ENCODE results near the gene VIL1.
A peak's percentile ranks its signal among the peaks of the same experiment; 100 is the strongest.

Gene VIL1

DNA sequence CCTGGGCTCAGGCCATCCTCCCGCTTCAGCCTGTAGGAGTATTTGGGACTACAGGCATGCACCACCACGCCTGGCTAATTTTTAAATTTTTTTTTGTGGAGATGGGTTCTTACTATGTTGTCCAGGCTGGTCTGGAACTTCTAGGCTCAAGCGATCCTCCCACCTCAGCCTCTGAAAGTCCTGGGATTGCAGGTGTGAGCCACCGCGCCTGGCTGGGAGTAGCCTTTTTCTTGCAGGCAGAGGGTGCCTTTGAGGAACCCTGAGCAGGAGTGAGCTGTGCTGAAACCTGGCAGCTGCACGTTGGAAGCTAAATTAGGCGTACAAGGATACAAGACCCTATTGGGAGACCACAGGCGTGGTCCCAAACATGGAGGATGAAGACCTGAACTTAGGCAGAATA lies 11.2 kb upstream of the VIL1 start:
- Histone ChIP-seq H3K27me3 (ENCODE audit: insufficient read depth, poor library complexity, severe bottlenecking) (no peaks in the 10 kb centered on the region), H3K27ac (replicated peaks) (peak overlapping the region; percentile 80), H3K4me3 (replicated peaks; ENCODE audit: insufficient read depth, low read length) (no peak overlapping the region)
- peak in 1 of 2 experiments; percentile 26 for DNase-seq (ENCODE audit: low read depth in 1 of 2, low spot score in 1 of 2)
- TF ChIP-seq, protein P1, sequence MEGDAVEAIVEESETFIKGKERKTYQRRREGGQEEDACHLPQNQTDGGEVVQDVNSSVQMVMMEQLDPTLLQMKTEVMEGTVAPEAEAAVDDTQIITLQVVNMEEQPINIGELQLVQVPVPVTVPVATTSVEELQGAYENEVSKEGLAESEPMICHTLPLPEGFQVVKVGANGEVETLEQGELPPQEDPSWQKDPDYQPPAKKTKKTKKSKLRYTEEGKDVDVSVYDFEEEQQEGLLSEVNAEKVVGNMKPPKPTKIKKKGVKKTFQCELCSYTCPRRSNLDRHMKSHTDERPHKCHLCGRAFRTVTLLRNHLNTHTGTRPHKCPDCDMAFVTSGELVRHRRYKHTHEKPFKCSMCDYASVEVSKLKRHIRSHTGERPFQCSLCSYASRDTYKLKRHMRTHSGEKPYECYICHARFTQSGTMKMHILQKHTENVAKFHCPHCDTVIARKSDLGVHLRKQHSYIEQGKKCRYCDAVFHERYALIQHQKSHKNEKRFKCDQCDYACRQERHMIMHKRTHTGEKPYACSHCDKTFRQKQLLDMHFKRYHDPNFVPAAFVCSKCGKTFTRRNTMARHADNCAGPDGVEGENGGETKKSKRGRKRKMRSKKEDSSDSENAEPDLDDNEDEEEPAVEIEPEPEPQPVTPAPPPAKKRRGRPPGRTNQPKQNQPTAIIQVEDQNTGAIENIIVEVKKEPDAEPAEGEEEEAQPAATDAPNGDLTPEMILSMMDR (IDR thresholded peaks at IDR 0.05; ENCODE audit: insufficient read depth, low read length), result no peak
- TF ChIP-seq SPI1 (IDR thresholded peaks at IDR 0.05; ENCODE audit: borderline replicate concordance, low read depth), result no peak

DNA sequence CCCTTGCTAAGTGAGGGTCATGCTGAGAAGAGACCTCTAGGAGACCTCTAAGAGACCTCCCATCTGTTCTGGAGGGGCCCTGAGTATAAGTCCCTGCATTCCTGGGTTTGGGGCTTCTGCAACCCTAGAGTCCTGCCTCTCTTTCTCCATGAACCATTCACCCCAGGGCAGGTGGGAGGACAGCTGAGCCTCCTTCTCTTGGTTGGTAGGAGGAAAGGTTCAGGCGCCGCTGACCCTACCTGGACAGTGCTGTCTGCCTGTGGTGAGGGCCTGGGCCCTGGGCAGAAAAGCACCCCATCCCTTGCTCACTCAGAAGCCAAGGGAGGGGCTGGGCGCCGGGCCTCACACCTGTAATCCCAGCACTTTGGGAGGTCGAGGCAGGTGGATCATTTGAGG lies 604 bp upstream of the VIL1 start:
- no peak for DNase-seq (ENCODE audit: low read depth in 1 of 2, low spot score in 1 of 2)
- H3K27ac ChIP-seq (replicated peaks), result no peak overlapping the region
- TF ChIP-seq GABPA (IDR thresholded peaks at IDR 0.05; ENCODE audit: low read depth), result no peak
- TF ChIP-seq, protein P1 (IDR thresholded peaks at IDR 0.05; ENCODE audit: insufficient read depth, low read length), result no peak
- no peak for TF ChIP-seq REST (IDR thresholded peaks at IDR 0.05; ENCODE audit: insufficient replicate concordance, low read depth)
- TF ChIP-seq SPI1 (IDR thresholded peaks at IDR 0.05; ENCODE audit: borderline replicate concordance, low read depth), result no peak
- TF ChIP-seq POLR2AphosphoS5 (IDR thresholded peaks at IDR 0.05; ENCODE audit: low read depth), result no peak
- no peak overlapping the region for H3K4me3 ChIP-seq (replicated peaks; ENCODE audit: insufficient read depth, low read length)
- no peaks in the 10 kb centered on the region for H3K27me3 ChIP-seq (ENCODE audit: insufficient read depth, poor library complexity, severe bottlenecking)

GRCh38 chr2:218419630-218420216 lies 800 bp downstream of the VIL1 start:
- Histone ChIP-seq H3K27ac (replicated peaks) (no peak overlapping the region), H3K4me3 (replicated peaks; ENCODE audit: insufficient read depth, low read length) (no peak overlapping the region), H3K27me3 (ENCODE audit: insufficient read depth, poor library complexity, severe bottlenecking) (no peaks in the 10 kb centered on the region)
- TF ChIP-seq REST (IDR thresholded peaks at IDR 0.05; ENCODE audit: insufficient replicate concordance, low read depth), result no peak
- no peak for TF ChIP-seq GABPA (IDR thresholded peaks at IDR 0.05; ENCODE audit: low read depth)
- TF ChIP-seq SPI1 (IDR thresholded peaks at IDR 0.05; ENCODE audit: borderline replicate concordance, low read depth), result no peak
- TF ChIP-seq, protein P1 (IDR thresholded peaks at IDR 0.05; ENCODE audit: insufficient read depth, low read length), result no peak
- no peak for TF ChIP-seq POLR2AphosphoS5 (IDR thresholded peaks at IDR 0.05; ENCODE audit: low read depth)
- no peak for DNase-seq (ENCODE audit: low read depth in 1 of 2, low spot score in 1 of 2)

DNA sequence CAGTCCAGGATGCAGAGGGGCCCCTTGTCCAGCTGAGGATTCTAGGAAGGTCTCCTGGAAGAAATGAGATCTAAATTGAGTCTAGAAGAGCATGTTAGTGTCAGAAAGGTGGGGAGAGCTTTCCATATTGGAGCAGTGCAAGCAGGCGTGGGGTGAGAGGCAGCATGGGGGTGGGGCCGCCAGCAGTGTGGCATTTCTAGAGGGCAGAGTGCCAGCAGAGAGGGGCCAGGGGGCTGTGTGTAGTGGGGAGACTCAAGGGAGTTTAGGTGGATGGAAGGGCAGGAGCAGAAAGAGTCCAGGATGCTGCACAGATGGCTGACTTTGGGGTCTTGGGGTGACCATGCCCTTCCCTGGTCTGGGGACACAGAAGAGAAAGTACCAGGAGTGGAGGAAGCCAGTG lies 2.1 kb downstream of the VIL1 start:
- Histone ChIP-seq H3K4me3 (replicated peaks; ENCODE audit: insufficient read depth, low read length) (no peak overlapping the region), H3K27ac (replicated peaks) (no peak overlapping the region), H3K27me3 (ENCODE audit: insufficient read depth, poor library complexity, severe bottlenecking) (no peaks in the 10 kb centered on the region)
- TF ChIP-seq, protein P1 (IDR thresholded peaks at IDR 0.05; ENCODE audit: insufficient read depth, low read length), result no peak
- TF ChIP-seq GABPA (IDR thresholded peaks at IDR 0.05; ENCODE audit: low read depth) (no peak), POLR2AphosphoS5 (IDR thresholded peaks at IDR 0.05; ENCODE audit: low read depth) (no peak), SPI1 (IDR thresholded peaks at IDR 0.05; ENCODE audit: borderline replicate concordance, low read depth) (no peak), REST (IDR thresholded peaks at IDR 0.05; ENCODE audit: insufficient replicate concordance, low read depth) (no peak)
- no peak for DNase-seq (ENCODE audit: low read depth in 1 of 2, low spot score in 1 of 2)

Measured in HL-60 (cell line).